ENCODE data around the gene SPATS2L. TPM values are rescaled to one million over a fixed set of nuclear protein-coding genes. Genes with fewer than 3 reads are reported as not detected.

SPATS2L gene
- total RNA-seq, 4 donors from 2014 or later = 33.4 to 236 (median 159) TPM

- Histone ChIP-seq H3K27ac (no peak overlapping the region), H3K9me3 (no peaks in the 10 kb centered on the region), H3K4me1 (no peaks in the 10 kb centered on the region), H3K36me3 (no peaks in the 10 kb centered on the region), H3K27me3 (no peaks in the 10 kb centered on the region), H3K4me3 (no peak overlapping the region)
- intact Hi-C loops (cut with DNase I; ENCODE audit: low total_unique reads) (no loop called here), in situ Hi-C loops (cut with MboI; ENCODE audit: low pct_ligation_motif_present in 1 of 4, low pct_unique_long_range_greater_than_20kb in 1 of 4, low sequenced_read_pairs in 3 of 4) (no loop called here)
- TF ChIP-seq, protein P1, sequence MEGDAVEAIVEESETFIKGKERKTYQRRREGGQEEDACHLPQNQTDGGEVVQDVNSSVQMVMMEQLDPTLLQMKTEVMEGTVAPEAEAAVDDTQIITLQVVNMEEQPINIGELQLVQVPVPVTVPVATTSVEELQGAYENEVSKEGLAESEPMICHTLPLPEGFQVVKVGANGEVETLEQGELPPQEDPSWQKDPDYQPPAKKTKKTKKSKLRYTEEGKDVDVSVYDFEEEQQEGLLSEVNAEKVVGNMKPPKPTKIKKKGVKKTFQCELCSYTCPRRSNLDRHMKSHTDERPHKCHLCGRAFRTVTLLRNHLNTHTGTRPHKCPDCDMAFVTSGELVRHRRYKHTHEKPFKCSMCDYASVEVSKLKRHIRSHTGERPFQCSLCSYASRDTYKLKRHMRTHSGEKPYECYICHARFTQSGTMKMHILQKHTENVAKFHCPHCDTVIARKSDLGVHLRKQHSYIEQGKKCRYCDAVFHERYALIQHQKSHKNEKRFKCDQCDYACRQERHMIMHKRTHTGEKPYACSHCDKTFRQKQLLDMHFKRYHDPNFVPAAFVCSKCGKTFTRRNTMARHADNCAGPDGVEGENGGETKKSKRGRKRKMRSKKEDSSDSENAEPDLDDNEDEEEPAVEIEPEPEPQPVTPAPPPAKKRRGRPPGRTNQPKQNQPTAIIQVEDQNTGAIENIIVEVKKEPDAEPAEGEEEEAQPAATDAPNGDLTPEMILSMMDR (IDR thresholded peaks at IDR 0.05) = no peak
- TF ChIP-seq POLR2A (IDR thresholded peaks at IDR 0.05) (no peak), EP300 (IDR thresholded peaks at IDR 0.05; ENCODE audit: low read depth) (no peak), POLR2AphosphoS5 (IDR thresholded peaks at IDR 0.05) (no peak)
- DNase-seq = no peak
- WGBS, 2 donors (ENCODE audit: low coverage in 1 of 2) = 68% methylated on average over 5 to 7 of the region's 7 CpGs
Observed at GRCh38 chr2:200258881-200259576, 47.5 kb upstream of the SPATS2L start.

DNA sequence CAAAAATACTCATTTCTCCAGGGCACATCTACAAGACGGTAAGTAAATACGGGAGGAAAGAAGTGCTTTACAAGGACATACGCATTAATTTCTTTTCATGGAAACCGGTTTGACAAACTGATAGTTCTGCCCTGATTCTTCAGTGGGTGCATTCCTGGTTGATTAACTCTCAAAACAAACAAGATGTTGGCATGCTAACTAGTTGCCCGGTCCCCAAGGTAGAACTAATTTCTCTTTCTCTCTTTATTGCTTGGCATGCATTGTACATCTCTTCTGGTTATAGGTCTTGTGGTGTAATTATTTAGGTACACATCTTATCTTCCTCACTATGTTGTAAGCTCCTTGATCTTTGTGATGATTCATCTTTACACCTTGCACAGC is 46.9 kb upstream of the SPATS2L start:
- intact Hi-C loops (cut with DNase I; ENCODE audit: low total_unique reads) = no loop called here
- no peaks in the 10 kb centered on the region for H3K9me3 ChIP-seq

GRCh38 chr2:200262047-200262446 is 44.4 kb upstream of the SPATS2L start:
- H3K4me1 ChIP-seq = no peaks in the 10 kb centered on the region
- DNase-seq = no peak
- H3K4me3 ChIP-seq = no peak overlapping the region
- H3K27me3 ChIP-seq = no peaks in the 10 kb centered on the region
- H3K36me3 ChIP-seq = no peaks in the 10 kb centered on the region
- in situ Hi-C loops (cut with MboI; ENCODE audit: low pct_ligation_motif_present in 1 of 4, low pct_unique_long_range_greater_than_20kb in 1 of 4, low sequenced_read_pairs in 3 of 4) = no loop called here
- H3K9me3 ChIP-seq = no peaks in the 10 kb centered on the region
- intact Hi-C loops (cut with DNase I; ENCODE audit: low total_unique reads) = no loop called here
- TF ChIP-seq POLR2AphosphoS5 (IDR thresholded peaks at IDR 0.05) (no peak), EP300 (IDR thresholded peaks at IDR 0.05; ENCODE audit: low read depth) (no peak), POLR2A (IDR thresholded peaks at IDR 0.05) (no peak)
- TF ChIP-seq, protein P1 (IDR thresholded peaks at IDR 0.05) = no peak
- WGBS, 2 donors (ENCODE audit: low coverage in 1 of 2) = 93 to 96% methylated on average over 2 of the region's 2 CpGs
- H3K27ac ChIP-seq = no peak overlapping the region

More for the DNA sequence above, 46.9 kb upstream of the SPATS2L start:
- 57% methylated on average over 5 of the region's 5 CpGs; no CpG with 5 or more reads in 1 of the 2 donors for WGBS, 2 donors (ENCODE audit: low coverage in 1 of 2)
- Histone ChIP-seq H3K27me3 (no peaks in the 10 kb centered on the region), H3K4me1 (no peaks in the 10 kb centered on the region), H3K4me3 (no peak overlapping the region), H3K27ac (no peak overlapping the region), H3K36me3 (no peaks in the 10 kb centered on the region)
- no peak for DNase-seq
- in situ Hi-C loops (cut with MboI; ENCODE audit: low pct_ligation_motif_present in 1 of 4, low pct_unique_long_range_greater_than_20kb in 1 of 4, low sequenced_read_pairs in 3 of 4) = no loop called here
- TF ChIP-seq POLR2A (IDR thresholded peaks at IDR 0.05) (no peak), POLR2AphosphoS5 (IDR thresholded peaks at IDR 0.05) (no peak), EP300 (IDR thresholded peaks at IDR 0.05; ENCODE audit: low read depth) (no peak)
- TF ChIP-seq, protein P1 (IDR thresholded peaks at IDR 0.05) = no peak

DNA sequence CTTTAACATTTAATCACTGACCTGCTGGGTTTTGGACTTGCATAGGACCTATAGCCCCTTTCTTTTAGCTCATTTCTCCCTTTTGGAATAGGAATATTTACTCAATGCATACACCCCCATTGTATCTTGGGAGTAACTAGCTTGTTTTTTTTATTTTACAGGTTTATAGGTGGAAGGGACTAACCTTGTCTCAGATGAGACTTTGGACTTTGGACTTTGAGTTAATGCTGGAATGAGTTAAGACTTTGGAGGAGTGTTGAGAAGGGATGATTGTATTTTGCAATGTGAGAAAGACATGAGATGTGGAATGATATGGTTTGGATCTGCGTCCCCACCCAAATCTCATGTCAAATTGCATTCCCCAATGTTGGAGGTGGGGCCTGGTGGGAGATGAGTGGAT is 43.2 kb upstream of the SPATS2L start:
- no peak for DNase-seq
- intact Hi-C loops (cut with DNase I; ENCODE audit: low total_unique reads) = no loop called here
- no peaks in the 10 kb centered on the region for H3K4me1 ChIP-seq
- no peak for TF ChIP-seq POLR2A (IDR thresholded peaks at IDR 0.05)
- no peak for TF ChIP-seq POLR2AphosphoS5 (IDR thresholded peaks at IDR 0.05)
- TF ChIP-seq, protein P1 (IDR thresholded peaks at IDR 0.05) = no peak
- TF ChIP-seq EP300 (IDR thresholded peaks at IDR 0.05; ENCODE audit: low read depth) = no peak
- H3K9me3 ChIP-seq = no peaks in the 10 kb centered on the region
- no peak overlapping the region for H3K27ac ChIP-seq
- 83% methylated on average over 1 of the region's 1 CpG; no CpG with 5 or more reads in 1 of the 2 donors for whole genome bisulfite sequencing, 2 donors (ENCODE audit: low coverage in 1 of 2)
- in situ Hi-C loops (cut with MboI; ENCODE audit: low pct_ligation_motif_present in 1 of 4, low pct_unique_long_range_greater_than_20kb in 1 of 4, low sequenced_read_pairs in 3 of 4) = no loop called here
- no peaks in the 10 kb centered on the region for H3K27me3 ChIP-seq
- H3K36me3 ChIP-seq = no peaks in the 10 kb centered on the region
- no peak overlapping the region for H3K4me3 ChIP-seq
